NK-92 treated with Interleukin-12 subunit alpha and Interleukin-12 subunit beta, amount 100 ng/mL, for 24 hours (cell line): ENCODE results near the gene HAND2.

Experiments
- DNase-seq: peaks from one replicate; lab custom pipeline; 2025; lab: John Stamatoyannopoulos, UW

The HAND2 gene

DNA sequence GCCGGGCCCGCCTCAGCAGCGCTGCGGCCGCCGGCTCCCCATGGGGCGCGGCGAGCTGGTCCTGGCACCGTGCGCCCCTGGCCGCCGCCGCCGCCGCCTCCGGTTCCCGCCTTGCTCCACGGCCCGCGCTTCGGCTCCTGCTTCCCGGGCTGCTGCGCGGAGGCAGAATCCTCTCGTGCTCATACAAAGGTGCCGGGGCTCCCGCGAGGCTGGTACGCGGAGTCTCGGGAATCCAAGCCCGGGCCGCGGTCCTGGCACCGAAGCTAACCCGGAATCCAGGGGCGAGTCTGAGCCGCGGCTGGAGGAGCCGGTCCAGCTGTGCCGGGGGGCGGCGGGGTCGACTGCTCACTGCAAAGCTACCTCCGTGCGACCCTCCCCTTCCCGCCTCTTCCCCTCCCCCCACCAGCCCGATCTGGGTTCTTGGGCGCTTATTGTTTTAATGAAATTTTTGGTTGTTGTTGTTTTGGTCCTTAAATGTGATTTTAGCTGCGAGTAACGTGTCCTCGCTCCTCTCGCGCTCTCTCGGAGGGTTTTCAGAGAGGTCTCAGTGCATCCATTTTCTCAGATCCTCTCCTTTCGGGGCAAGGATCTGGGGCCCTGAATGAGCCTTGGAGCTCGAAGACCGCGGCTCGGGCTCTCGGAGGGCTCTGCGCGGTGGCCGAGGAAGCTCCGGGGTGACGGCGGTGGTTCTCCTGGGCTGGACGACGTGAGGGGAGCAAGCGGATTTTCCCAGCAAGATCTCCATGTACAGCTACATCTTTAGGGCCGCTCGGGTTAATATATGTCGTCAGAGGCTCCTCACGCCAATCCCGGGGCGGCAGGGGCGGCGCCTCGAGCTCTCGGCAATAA lies at the start of gene HAND2:
Gene HAND2 (minus strand): TSS at position 753 of the 849 bp plus-strand sequence. CDS start 940 bp downstream, outside the sequence.
- DNase-seq = no peak

DNA sequence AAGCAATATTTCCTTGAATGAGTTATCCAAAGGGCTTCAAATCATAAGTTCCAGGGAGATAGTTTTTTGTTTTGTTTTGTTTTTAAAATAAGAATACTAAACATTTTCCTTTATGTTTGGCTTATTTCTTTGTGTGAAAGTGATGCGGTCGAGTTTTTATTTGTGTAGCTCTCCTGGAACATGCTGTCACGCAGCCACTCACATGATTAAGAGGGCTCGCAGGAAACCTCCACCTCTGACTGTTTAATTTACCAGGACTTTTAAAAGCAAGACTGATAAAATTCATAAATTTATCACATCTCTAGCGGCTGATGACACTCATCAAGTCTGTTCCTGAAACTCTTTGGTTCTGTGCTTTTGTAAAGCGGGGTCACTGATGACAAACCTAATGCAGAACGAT lies 48.9 kb upstream of the HAND2 start:
- DNase-seq = no peak

DNA sequence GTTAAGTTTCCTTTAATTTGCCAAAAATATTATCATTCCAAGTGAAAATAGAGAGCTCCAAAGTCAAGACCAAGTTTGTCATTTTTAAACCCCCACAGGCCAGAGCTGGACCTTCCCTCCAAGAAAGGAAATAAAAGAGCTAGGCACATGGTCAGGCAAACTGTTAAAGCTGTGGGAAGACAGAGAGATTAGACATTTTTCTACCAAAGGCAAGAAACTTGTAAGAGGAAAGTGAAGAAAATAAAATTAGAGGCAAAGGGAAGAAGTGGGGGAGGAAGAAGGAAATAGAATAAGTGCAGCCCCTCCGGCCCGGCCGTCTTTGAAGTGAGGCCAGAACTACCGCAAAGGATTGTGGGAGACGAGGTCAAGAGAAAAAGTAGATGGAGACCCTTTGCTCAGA lies 47.9 kb upstream of the HAND2 start:
- DNase-seq = no peak

DNA sequence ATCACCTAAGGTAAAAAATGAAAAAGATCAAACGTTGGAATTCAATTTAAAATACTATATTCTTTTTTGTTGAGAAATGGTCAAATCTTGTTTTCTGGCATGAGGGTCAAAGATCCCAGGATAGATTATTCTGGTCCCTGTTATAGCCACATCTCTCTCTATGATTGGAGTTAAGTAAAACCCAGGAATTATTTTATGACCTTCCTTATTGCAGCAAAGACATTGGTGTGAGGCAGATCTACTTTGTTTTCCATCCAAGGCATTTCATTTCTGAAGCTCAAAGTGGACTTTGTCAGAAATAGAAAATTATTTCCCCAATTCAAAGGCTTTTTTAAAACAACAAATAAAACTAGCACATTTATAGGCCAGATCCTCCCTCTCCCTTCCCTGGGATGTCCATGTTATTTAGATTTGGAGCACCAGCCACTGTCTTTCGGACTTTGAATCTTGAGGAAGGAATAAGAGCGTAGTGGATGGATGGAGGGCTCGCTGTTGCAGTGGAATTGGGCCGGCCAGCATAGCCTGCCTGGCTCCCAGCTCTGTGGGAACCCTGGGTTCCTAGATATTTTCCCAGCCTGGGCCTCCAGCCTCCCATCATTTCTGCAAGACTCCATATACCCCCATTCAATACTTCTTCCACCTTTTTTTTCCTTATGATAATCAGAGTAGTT lies 45.6 kb upstream of the HAND2 start:
- DNase-seq = no peak

DNA sequence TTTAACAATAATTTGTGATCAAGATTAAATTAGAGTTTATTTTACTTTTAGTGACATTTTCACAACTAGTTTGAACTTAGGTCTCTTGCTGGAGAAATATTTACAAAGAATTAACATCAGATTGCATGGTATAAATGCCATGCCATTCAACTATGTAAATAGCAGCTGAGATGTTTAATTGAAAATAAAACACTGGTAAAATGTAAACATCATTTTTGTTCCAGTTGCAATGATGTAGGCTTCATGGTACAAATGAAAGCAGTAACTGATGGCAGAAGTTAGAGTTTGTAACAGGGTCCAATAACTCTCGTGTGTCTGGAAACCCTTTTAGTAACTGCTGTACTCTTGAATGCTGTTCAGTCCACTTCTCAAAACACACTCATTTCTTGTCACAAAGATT lies 43.7 kb upstream of the HAND2 start:
- DNase-seq = no peak

DNA sequence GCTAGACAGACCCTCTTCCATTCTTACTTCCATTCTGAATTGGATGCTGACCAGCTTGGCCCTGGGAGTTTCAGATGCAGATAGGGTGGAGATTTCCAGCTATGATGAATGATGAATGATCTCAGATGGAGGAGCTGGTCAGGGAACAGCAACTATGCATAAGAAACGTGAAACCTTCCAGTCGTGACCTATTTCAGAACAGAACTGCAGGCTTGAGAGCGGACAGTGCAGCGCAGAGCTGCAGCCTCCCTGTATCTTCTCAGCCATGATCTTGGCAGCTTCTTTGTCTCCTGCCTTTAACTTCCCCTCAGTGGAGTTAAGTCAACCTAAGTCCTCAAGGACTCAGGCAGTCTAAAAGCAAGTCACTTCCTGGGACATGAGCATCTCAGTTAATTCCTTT lies 43.3 kb upstream of the HAND2 start:
- no peak for DNase-seq

DNA sequence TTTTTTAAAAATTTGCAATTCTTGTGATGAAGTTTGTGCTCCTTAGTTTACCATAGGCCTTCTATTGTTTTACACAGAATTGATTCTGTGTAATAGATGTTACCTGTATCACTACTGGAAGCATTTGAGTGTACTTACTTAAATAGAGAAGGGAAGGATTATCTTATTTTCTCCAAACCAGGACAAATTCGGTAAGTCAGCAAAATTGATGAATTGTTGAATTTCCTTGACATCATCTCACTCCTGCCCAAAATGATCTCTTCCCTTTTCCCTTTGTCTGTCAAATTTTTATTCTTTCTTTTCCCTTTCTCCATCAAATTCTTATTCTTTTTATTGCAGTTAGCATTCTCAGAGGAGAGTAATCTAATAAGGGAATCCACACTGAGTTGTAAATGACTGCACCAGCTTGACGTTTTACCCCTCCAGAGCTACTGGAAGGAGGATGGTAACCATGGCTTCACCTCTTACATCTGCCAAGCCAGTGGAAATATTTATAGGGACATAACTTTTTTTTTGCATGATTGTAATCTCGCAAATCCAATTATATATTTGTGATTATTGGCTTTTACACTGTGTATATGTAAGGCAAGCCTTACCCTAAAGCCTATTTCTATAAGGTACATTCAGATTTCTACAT lies 42.6 kb upstream of the HAND2 start:
- no peak for DNase-seq

DNA sequence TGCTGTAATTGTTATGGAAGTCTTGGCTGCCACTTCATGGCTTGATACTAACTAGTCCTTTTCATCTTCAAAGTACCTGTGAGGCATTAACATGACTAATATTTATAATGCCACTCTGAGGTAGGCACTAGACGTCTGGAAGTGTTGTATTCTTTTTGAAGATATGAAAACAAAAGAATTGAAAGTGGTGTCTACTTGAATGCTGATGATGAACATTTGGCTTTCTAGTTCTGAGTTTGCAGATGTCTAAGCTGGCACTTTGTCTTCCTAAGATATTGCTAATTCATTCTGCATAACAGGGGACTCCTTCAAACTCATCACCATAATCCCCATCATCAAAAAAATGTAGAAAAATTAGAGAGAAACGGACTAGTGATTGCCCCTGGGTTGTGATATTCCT lies 41.6 kb upstream of the HAND2 start:
- DNase-seq = no peak

DNA sequence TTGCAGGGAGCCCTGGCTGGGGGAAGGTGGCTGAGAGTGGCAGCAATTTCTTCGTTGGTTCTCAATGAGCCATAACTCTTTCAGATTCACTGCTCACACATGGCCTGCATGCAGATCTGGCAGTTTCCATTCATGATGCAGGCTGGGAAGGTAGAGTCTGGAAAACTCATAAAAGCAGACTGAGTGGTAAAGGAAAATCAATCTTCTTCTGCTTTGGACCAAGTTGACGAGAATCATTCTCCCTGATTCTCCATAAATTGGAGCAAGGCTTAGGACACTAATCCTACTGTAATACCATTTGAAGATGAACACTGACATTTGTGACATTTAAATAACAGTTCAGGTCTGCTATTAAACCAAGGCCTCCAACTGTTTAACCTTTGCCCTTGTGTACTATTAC lies 35.3 kb upstream of the HAND2 start:
- no peak for DNase-seq

DNA sequence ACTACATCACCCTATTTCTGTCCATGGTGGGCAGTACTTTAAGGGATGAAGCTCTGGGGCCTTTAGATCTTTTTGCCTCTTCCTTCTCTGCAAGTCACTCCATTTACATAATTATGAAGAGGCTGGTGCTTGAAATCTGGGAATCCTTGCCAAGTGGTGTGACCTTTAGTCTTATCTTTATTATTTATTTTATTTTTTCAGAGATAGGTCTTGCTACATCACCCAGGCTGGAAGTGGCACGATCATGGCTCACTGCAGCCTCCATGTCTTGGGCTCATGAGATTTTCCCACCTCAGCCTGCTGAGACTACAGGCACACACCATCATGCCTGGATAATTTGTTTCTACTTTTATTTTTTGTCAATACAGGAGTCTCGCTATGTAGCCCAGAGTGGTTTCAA lies 34.4 kb upstream of the HAND2 start:
- no peak for DNase-seq

DNA sequence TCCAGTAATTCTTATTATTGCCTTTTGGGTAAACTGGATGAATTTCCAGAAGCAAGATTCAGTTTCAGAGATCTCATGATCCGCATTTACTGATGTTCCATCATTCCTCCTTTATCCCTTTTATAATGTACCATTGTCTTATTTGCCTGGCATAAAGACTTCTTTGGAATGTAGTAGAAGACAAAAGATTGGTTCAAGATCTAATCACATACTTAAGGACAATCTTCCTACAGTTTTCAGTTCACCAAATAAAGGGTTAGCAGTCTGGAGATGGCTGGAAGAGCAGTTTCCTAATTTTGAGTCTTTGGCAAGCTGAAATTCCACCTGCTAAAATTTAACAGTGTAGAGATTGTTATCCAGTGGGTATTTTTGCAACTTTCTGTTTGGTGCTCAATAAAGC lies 30.9 kb upstream of the HAND2 start:
- DNase-seq = no peak

DNA sequence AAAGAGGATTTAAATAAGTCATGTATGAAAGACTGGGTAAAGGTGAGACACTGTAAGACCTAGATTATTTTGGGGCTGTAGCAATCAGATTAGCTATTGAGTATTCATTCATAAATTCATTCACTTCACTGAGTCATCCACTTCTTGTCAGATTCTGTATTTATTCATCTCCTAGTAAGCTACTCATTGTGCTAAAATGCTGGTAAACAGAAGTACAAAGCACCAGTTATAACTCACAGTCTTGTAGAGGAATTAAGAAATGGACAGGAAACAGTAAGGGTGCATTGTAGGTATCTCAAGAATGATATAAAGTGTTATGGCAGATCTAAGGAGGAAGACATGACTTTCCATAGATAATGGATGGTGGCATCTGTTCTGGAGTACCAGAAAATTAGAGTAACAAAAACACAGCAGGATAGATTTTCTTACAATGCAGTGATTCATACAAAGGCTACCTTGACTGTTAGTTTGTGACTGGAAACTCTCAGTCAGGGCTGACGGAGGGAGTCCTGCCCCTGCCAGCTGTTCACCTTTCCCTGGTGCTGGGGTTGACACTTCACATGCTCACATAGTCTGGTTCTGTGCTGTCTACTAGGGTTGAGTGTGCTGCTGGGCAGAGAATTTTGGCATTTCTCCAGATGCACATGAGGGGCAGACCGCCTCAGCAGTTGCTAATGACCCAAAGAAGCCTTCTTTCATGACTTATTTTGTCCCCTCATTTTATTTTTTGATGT lies 26.5 kb upstream of the HAND2 start:
- DNase-seq = no peak

DNA sequence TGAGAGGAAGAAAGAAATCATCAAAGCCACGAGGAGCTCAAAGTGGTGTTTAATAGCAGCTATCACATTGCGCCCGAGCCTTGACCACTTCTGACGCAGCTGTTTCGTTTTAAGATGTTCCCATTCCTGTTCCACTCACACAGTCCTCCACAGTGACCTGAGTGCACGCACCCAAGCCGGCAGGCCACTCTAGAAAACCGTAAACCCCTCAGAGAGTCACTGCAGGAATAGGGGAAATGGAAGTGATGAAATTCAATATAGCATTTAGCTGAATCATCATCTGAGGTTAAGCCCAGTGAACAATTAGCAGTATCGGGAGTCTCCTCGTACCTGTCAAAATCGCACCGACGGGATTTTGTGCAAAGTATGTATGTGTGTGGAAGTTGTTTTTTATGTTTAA lies 17.9 kb upstream of the HAND2 start:
- DNase-seq = no peak

DNA sequence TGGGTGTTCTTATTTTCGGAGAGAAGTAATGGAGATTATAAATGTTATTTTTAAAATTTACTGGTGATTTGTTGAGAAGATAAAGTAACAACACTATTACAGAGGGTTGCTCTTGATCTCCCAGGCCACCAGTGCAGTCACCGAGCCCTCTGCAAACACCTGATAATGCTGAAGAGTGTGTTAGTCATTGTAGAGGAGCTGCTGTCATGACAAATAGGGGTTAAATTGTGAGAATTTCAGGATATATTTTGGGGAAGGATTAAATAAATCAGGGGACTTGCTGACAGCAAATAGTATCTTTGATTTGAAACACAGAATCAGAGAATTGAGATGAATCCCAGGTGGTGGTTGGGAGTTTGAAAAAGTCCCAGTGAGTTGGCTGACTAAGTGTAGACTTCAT lies 16.7 kb upstream of the HAND2 start:
- no peak for DNase-seq

DNA sequence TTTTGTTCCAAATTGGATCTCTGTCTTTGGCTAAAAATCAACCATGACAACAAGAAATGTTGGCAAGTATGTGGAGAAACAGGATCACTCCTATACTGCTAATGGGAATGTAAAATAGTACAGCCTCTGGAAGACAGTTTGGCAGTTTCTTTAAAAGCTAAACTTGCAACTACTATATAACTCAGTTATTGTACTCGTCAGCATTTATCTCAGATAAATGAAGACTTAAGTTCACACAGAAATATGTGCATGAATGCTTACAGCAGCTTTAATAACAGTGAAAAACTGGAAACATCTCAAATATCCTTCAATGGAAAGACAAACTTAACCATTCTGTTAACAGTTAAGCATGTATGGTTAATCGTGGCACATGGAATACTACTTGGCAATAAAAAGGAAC lies 15.4 kb upstream of the HAND2 start:
- DNase-seq = no peak

DNA sequence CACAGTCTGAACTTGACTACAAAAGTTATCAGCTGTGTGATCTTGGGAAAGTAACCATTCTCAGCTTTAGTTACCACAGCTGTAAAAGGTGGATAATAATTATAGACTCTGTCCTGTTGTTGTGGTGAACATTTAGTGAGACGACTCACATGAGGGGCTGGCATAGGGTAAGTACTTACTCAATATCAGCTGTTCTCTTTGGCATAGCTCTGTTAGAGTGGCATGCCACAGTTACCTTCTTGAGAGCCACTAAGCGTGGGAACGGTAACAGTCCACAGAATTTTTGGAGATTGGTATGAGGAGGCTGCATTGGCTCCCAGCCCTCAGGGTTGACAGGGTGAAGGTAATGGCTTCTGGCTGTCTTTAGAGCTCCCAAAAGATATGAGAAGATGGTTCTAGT lies 13.2 kb upstream of the HAND2 start:
- DNase-seq = no peak

DNA sequence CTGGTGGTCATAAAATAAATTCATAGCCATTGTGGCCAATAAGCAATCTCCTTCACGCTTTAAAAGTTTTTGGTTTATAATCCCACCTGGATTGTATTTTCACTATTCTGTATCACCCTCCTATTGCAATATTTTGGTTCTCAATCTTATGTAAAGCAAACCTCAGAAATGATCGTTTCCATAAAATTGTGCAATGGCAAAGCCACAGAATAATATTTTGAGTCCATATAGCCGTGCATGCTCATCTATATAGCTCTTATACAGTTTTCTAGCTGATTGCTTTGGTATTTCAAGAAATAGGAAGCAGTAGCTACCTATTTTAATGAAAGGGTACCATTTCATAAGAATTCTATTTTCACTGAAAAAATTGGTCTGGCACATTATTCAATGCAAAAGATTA lies 10.0 kb upstream of the HAND2 start:
- DNase-seq = no peak

DNA sequence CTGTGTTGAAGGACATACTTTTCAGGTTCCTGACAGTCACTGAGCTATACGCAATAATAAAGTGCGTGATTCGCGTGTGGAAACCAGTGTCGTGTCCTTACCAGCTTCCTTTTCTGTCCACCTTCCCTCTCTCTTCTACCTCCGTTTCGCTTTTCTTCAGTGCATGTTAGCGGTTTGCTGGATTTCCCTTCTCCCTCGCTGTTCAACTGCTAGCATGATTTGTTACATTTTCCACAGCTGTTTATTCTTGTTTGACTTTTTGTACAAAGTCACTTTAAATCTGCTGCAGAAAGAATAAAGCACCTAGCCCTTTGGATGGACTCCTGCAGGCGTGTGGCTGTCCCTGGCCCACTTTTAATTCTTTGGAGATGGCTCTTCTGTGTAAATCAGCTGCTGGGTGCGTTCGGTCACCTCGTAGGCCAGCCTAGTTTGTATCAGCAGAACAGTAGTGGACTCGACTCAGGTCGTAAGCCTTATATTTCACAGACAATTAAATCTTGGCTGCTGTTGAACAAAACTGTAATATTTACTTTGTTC lies 8.9 kb upstream of the HAND2 start:
- DNase-seq = no peak

DNA sequence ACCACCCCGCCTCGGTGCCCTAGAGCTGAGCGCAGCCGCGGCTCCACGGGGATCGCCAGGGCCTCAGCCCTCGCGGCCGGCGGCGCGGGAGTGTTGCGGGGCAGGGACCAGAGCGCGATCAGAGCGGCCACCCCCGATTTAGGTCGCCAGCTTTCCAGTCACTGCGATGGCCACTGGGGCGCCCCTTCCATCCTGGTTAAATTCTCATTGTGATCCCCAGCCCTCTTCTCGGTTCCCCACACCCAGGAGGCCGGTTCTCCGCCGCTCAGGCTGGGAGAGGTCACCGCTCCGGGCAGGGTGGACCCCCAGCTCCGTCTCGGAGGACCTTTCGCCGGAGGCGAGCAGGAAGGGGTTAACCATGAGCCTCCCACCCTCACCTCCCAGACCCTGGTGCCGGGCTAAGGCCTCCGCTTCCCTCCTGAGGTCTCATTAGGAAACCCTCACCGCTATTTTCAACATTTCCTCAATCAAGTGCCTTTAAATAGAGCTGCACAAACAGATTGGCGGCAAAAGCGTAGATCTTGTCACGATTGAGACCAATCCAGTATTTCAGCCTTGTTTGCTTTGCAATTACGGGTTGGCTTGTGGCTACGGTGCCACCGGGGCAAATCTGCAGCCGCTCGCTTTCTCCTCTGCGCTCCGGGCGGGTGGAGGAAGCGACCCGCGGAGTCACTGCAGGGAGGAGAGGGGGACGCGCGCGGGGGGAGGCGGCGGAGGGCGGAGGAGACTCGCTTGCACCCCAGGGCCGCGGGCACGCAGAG lies 8.3 kb upstream of the HAND2 start:
- no peak for DNase-seq

DNA sequence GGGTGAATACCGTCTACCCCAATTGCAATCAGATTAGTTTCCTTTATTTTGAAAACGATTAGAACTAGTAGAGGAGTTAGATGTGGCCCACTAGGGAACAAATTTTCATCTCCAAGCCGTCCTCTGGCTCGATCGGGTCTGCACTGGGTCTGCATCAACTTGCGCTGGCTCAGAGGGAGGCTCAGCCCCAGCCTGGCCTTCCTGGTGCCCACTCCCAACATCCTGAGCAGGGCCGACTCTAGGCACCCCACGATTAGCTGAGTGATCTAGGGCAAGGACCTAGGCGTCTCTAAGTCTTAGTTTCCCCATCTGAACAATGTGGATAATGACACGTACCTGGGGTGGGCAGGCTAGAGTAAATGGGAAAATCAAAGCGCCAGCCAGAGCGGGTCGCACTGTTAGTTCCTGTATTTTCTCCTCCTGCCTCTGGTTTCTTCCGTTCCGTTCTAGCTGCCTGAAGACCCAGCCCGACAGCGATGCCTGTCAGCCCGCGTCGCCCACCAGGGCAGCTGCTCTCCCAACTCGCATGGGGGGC lies 7.7 kb upstream of the HAND2 start:
- no peak for DNase-seq

DNA sequence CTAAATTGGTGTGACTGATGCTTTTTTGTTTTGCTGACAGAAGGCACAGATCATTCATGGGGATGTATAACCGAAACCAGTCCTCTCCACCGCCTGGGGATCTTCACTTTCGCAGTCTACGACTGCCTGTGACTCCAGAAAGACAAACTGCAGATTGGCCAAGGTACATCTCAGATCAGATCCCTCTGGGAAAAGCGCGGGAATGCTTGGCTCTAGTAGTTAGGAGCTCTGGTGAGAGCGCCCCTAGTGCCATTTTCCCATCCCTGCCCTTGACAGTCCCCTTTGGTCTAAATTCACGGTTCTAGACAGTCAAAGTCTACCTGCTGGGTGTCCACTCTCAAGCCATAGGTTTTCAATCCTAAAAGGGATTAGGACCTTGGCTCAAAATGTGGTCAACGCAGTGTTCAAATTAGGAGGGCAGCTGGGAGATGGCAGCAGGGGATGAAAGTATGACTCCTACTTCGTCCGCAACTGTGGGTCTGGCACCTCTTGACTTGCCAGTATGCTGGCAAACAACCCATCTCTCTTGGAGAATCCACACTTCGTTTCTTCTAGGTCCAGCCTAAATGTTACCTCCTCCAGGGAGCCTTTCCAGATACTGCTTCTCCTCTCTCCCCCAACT lies 6.9 kb upstream of the HAND2 start:
- no peak for DNase-seq
